ENCODE data around the gene ETV3. TPM values are rescaled to one million over a fixed set of nuclear protein-coding genes. Genes with fewer than 3 reads are reported as not detected.

The ETV3 gene
- polyA plus RNA-seq, 3 donors = 4.8 to 62.3 (median 6.3) TPM

DNA sequence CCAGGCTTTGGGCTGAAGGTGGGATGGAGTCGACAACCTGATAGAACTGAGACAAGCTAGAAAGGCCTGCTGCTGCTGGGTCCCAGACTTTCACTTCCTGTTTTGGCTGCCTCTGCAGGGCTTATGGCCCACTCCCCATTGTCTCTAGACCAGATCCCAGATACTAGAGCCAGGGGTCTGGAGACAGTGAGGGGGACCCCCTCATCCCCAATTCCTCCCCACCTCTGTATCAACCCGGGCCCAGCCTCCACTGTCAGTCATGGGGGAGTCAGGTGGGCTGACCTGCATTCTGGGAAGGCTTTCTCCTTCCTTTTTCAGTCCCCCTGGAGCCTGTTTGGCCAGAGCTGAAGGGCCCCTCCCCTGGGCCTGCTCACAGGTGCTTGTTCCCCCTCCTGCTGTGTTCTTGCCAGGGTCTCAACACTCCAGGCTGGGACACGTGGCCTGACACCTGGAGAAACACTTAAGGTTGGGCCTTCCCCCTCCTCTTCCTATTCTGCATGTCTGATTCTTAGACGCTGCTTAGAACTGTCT lies 20.6 kb downstream of the ETV3 start:
- 100% methylated on average over 1 of the region's 4 CpGs for WGBS (ENCODE audit: insufficient coverage)
- intact Hi-C loops (cut with micrococcal nuclease) = no loop called here
- Mint-ChIP-seq H3K4me3 (no peak overlapping the region), H3K27me3 (ENCODE audit: low read depth in 3 of 3) (peaks cover 0 to 7% (median 3%) of the 10 kb centered on the region in 3 donors), H3K4me1 (peaks cover 23% of the 10 kb centered on the region), H3K36me3 (peaks cover 8 to 13% of the 10 kb centered on the region in 2 donors), H3K9me3 (no peaks in the 10 kb centered on the region), H3K27ac (no peak overlapping the region)
- TF ChIP-seq, protein P1, sequence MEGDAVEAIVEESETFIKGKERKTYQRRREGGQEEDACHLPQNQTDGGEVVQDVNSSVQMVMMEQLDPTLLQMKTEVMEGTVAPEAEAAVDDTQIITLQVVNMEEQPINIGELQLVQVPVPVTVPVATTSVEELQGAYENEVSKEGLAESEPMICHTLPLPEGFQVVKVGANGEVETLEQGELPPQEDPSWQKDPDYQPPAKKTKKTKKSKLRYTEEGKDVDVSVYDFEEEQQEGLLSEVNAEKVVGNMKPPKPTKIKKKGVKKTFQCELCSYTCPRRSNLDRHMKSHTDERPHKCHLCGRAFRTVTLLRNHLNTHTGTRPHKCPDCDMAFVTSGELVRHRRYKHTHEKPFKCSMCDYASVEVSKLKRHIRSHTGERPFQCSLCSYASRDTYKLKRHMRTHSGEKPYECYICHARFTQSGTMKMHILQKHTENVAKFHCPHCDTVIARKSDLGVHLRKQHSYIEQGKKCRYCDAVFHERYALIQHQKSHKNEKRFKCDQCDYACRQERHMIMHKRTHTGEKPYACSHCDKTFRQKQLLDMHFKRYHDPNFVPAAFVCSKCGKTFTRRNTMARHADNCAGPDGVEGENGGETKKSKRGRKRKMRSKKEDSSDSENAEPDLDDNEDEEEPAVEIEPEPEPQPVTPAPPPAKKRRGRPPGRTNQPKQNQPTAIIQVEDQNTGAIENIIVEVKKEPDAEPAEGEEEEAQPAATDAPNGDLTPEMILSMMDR (IDR thresholded peaks at IDR 0.05) = no peak
- H3K27me3 ChIP-seq (ENCODE audit: control insufficient read depth in 2 of 2, insufficient read depth in 2 of 2, low read length in 2 of 2) = no peaks in the 10 kb centered on the region
- H3K9ac ChIP-seq (ENCODE audit: insufficient read depth, low read length, poor library complexity, severe bottlenecking) = no peak overlapping the region
- H3K4me2 ChIP-seq (replicated peaks; ENCODE audit: extremely low read depth, low read length, poor library complexity, severe bottlenecking) = no peak overlapping the region
- peaks cover 7 to 18% of the 10 kb centered on the region in 2 donors for H3K36me3 ChIP-seq (replicated peaks in 1 of 2; ENCODE audit: control insufficient read depth in 1 of 2, insufficient read depth in 2 of 2, low read length in 2 of 2)
- H3K4me1 ChIP-seq (ENCODE audit: control insufficient read depth in 1 of 2, insufficient read depth in 2 of 2, low read length in 2 of 2) = peaks cover 23 to 24% of the 10 kb centered on the region in 2 donors
- H3K9me3 ChIP-seq (replicated peaks in 1 of 2; ENCODE audit: control insufficient read depth in 1 of 2, insufficient read depth in 1 of 2, low read length in 2 of 2) = no peaks in the 10 kb centered on the region
- no peak overlapping the region for H3K4me3 ChIP-seq (replicated peaks in 1 of 3; ENCODE audit: low read depth in 2 of 3, low read length in 3 of 3)
- no peak overlapping the region for H3K27ac ChIP-seq (ENCODE audit: low read depth in 1 of 2, low read length in 2 of 2)
- peak; percentile 32 to 68 (median 66) for DNase-seq
- H4K20me1 ChIP-seq (ENCODE audit: insufficient read depth, low read length) = peaks cover 18% of the 10 kb centered on the region
- H3K79me2 ChIP-seq (ENCODE audit: insufficient read depth, low read length) = peaks cover 3% of the 10 kb centered on the region
- H2AFZ ChIP-seq (ENCODE audit: insufficient read depth, low read depth, low read length, poor library complexity, severe bottlenecking) = no peak overlapping the region

DNA sequence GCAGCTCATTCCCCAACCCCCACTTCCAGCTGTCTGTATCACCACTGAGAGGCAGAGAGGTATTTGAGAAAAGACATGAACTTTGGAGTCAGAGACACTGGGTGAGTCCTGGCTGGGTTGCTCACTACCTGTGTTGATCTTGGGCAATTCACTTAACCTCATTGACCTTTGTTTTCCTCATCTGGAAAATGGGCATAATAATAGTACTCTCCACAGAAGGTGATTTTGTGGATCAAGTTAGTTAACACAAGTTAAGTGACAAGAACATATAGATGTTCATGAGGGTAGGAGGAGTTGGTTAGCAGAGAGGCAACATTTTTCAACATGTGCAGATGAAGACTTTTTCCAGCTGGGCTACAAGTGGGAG lies 21.5 kb downstream of the ETV3 start:
- no peak for DNase-seq
- H3K4me3 Mint-ChIP-seq = no peak overlapping the region
- no peak overlapping the region for H3K4me3 ChIP-seq (replicated peaks in 1 of 3; ENCODE audit: low read depth in 2 of 3, low read length in 3 of 3)
- TF ChIP-seq, protein P1 (IDR thresholded peaks at IDR 0.05) = no peak
- no peaks in the 10 kb centered on the region for H3K79me2 ChIP-seq (ENCODE audit: insufficient read depth, low read length)
- no peak overlapping the region for H3K4me2 ChIP-seq (replicated peaks; ENCODE audit: extremely low read depth, low read length, poor library complexity, severe bottlenecking)
- H3K9me3 ChIP-seq (replicated peaks in 1 of 2; ENCODE audit: control insufficient read depth in 1 of 2, insufficient read depth in 1 of 2, low read length in 2 of 2) = no peaks in the 10 kb centered on the region
- H3K4me1 Mint-ChIP-seq = peaks cover 29% of the 10 kb centered on the region
- H3K36me3 Mint-ChIP-seq = peaks cover 5% of the 10 kb centered on the region in 2 donors
- peaks cover 0 to 9% of the 10 kb centered on the region in 2 donors for H3K36me3 ChIP-seq (replicated peaks in 1 of 2; ENCODE audit: control insufficient read depth in 1 of 2, insufficient read depth in 2 of 2, low read length in 2 of 2)
- no peaks in the 10 kb centered on the region for H3K9me3 Mint-ChIP-seq
- intact Hi-C loops (cut with micrococcal nuclease) = no loop called here
- peaks cover 0 to 9% (median 7%) of the 10 kb centered on the region in 3 donors for H3K27me3 Mint-ChIP-seq (ENCODE audit: low read depth in 3 of 3)
- peaks cover 9% of the 10 kb centered on the region for H4K20me1 ChIP-seq (ENCODE audit: insufficient read depth, low read length)
- H3K27me3 ChIP-seq (ENCODE audit: control insufficient read depth in 2 of 2, insufficient read depth in 2 of 2, low read length in 2 of 2) = no peaks in the 10 kb centered on the region
- H3K9ac ChIP-seq (ENCODE audit: insufficient read depth, low read length, poor library complexity, severe bottlenecking) = no peak overlapping the region
- peaks cover 31 to 32% of the 10 kb centered on the region in 2 donors for H3K4me1 ChIP-seq (ENCODE audit: control insufficient read depth in 1 of 2, insufficient read depth in 2 of 2, low read length in 2 of 2)
- no peak overlapping the region for H3K27ac Mint-ChIP-seq
- no peak overlapping the region for H2AFZ ChIP-seq (ENCODE audit: insufficient read depth, low read depth, low read length, poor library complexity, severe bottlenecking)
- H3K27ac ChIP-seq (ENCODE audit: low read depth in 1 of 2, low read length in 2 of 2) = no peak overlapping the region

Data from CD14-positive monocyte (primary cell).